Natural killer cell treated with Interleukin-12 subunit alpha and Interleukin-12 subunit beta and Interleukin-15 and Interleukin-18, amount 100 ng/mL, for 72 hours (primary cell): Measurements from ENCODE around the gene KIF13A. TPM values are rescaled to one million over a fixed set of nuclear protein-coding genes. Genes with fewer than 3 reads are reported as not detected.
"Not testable (repeated sequence)": the region's sequence is repeated elsewhere in the genome, so short reads cannot be mapped to it uniquely, and the experiment has no call there.

Source experiments
- ATAC-seq, 2 donors: fragments of 150-1000 bp; cut with Tn5 transposase in 1 of 2; sonication (Bioruptor Pico), chemical (Tn5 transposase) in 1 of 2; 2 replicates each; pipeline ENCODE4 v1.10.0; 2021
- DNase-seq: peaks from one replicate; pipeline ENCODE4 v3.0.0; 2022; ENCODE audit warnings: low spot score
- H3K27ac Mint-ChIP-seq, 2 donors: 1 replicate in 1 of 2; 2 replicates in 1 of 2; pipeline ENCODE4 v1.8.0; 2022; ENCODE audit warnings: mixed read lengths in 2 of 2, mild to moderate bottlenecking in 1 of 2, moderate library complexity in 1 of 2
- H3K27me3 Mint-ChIP-seq, 2 donors: 1 replicate in 1 of 2; 2 replicates in 1 of 2; pipeline ENCODE4 v1.8.0; 2022; ENCODE audit warnings: mixed read lengths in 2 of 2
- H3K36me3 Mint-ChIP-seq: one replicate; pipeline ENCODE4 v1.8.0; 2022; ENCODE audit warnings: mixed read lengths
- H3K4me1 Mint-ChIP-seq, 2 donors: 1 replicate in 1 of 2; 2 replicates in 1 of 2; pipeline ENCODE4 v1.8.0; 2022; ENCODE audit warnings: low read depth in 2 of 2, mixed read lengths in 2 of 2, mild to moderate bottlenecking in 1 of 2
- H3K4me3 Mint-ChIP-seq: one replicate; pipeline ENCODE4 v1.8.0; 2022; ENCODE audit warnings: mixed read lengths
- H3K9me3 Mint-ChIP-seq: 2 replicates; pipeline ENCODE4 v1.8.0; 2022; ENCODE audit warnings: mixed read lengths
- total RNA-seq, 2 donors: library from RNA; stranded (reverse); gene quantifications; one replicate each; pipeline ENCODE4 v1.2.3, GENCODE V29; 2022

KIF13A gene
- total RNA-seq, 2 donors from 2014 or later: 8.2 to 33.6 TPM

DNA sequence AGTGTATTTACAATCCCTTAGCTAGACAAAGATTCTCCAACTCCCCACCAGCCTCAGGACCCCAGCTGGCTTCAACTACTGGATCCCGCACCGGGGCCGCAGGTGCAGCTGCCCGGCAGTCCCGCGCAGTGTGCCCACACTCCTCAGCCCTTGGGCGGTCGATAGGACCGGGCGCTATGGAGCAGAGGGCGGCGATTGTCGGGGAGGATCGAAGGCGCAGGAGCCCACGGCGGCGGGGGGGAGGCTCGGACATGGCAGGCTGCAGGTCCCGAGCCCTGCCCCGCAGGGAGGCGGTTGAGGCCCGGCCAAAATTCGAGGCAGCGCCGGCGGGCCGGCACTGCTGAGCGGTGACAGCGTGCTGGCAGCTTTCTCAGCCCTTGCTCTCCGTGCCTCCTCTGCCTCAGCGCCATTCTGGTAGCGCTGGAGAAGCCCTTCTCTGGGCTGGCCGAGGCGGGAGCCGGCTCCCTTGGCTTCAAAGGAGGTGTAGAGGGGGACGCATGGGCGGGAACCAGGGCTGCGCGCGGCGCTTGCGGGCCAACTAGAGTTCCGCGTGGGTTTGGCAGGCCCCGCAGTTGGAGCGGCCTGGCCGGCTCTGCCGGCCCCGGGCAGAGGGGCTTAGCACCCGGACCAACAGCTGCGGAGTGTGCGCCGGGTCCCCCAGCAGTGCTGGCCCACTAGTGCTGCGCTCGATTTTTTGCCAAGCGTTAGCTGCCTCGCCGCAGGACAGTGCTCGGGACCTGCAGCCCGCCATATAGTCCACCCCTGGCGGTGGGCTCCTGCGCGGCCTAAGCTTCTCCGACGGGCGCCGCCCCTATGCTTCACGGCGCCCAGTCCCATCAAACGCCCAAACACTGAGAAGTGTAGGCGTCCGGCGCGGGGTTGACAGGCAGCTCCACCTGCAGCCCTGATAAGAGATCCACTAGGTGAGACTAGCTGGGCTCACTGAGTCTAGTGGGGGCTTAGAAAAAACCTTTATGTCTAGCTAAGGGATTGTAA is 32.4 kb upstream of the KIF13A start:
- Mint-ChIP-seq H3K27ac (no peak overlapping the region), H3K4me3 (no peak overlapping the region), H3K9me3 (no peaks in the 10 kb centered on the region), H3K4me1 (no peaks in the 10 kb centered on the region), H3K27me3 (peaks cover 0 to 20% of the 10 kb centered on the region in 2 donors), H3K36me3 (no peaks in the 10 kb centered on the region)
- peak; percentile 24 to 28 for ATAC-seq
- no peak for DNase-seq

DNA sequence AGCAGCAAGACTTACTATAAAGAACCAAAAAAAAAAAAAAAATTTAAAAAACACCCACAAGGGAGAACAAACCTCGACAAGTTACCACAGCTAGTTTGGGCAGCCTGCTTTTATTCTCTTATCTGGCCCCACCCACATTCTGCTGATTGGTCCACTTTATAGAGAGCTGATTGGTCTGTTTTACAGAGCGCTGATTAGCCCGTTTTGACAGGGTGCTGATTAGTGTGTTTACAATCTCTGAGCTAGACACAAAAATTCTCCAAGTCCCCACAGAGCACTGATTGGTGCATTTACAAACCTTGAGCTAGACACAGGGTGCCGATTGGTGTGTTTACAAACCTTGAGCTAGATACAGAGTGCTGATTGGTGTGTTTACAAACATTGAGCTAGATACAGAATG is 31.7 kb upstream of the KIF13A start:
- H3K27ac Mint-ChIP-seq, H3K9me3 Mint-ChIP-seq, H3K4me3 Mint-ChIP-seq, H3K36me3 Mint-ChIP-seq, H3K4me1 Mint-ChIP-seq, ATAC-seq, DNase-seq: not testable (repeated sequence)
- peaks cover 0 to 20% of the 10 kb centered on the region in 2 donors for H3K27me3 Mint-ChIP-seq

DNA sequence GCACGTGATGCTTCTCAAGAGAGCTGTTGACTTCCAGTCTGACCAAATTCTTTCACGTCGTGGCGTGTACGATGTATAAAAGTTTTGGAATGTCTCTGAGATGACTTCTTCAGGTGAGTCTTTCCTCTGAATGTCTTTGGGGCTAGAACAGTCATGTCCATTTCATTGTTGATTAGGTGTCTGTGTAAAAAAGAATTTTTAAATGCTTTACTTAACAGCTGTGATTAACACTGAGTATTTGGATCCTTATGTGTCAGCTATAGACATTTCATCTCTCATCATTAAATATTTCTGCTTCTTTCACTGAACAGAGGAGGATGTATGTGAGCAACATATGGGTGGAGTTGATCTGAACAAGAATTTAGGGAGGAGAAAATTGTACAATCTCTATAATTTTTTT is 29.3 kb upstream of the KIF13A start:
- Mint-ChIP-seq H3K9me3 (no peaks in the 10 kb centered on the region), H3K27me3 (peaks cover 0 to 14% of the 10 kb centered on the region in 2 donors), H3K27ac (no peak overlapping the region), H3K4me3 (no peak overlapping the region), H3K36me3 (no peaks in the 10 kb centered on the region), H3K4me1 (no peaks in the 10 kb centered on the region)
- DNase-seq (no peak), ATAC-seq (no peak)

DNA sequence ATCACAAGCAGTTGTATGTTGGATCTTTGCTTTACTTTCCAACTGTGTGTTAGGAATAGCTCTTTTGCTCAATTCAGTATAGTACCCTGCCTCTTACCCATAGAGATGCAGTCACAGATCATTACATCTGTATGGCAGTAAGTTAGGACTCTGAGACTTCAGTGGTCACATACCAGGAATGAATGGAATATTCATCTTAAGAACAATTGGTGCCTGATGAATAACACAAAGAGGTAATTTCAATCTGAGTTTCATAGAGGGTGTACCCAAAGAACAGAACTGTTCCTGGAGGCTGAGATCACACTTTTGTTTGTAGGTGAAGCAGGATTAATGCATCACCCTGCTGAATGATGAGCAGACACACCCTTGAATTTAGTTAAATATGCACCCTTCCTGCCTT is 28.7 kb upstream of the KIF13A start:
- no peak for ATAC-seq
- H3K27me3 Mint-ChIP-seq: peaks cover 0 to 14% of the 10 kb centered on the region in 2 donors
- H3K9me3 Mint-ChIP-seq: no peaks in the 10 kb centered on the region
- no peak for DNase-seq
- no peak overlapping the region for H3K4me3 Mint-ChIP-seq
- no peaks in the 10 kb centered on the region for H3K36me3 Mint-ChIP-seq
- H3K27ac Mint-ChIP-seq: no peak overlapping the region
- no peaks in the 10 kb centered on the region for H3K4me1 Mint-ChIP-seq

DNA sequence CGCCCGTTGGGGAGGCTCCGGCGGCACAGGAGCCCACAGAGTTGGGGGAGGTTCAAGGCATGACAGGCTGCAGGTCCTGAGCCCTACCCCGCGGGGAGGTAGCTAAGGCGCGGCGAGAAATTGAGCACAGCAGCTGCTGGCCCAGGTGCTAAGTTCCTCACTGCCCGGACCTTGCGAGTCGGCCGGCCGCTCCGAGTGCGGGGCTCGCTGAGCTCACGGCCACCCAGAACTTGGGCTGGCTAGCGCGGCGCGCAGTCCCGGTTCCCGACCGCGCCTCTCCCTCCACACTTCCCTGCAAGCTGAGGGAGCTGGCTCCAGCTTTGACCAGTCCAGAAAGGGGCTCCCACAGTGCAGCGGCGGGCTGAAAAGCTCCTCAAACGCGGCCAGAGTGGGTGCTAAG is 23.9 kb upstream of the KIF13A start:
- DNase-seq (no peak), ATAC-seq (no peak)
- Mint-ChIP-seq H3K9me3 (no peaks in the 10 kb centered on the region), H3K36me3 (no peaks in the 10 kb centered on the region), H3K27ac (no peak overlapping the region), H3K4me1 (no peaks in the 10 kb centered on the region), H3K4me3 (no peak overlapping the region), H3K27me3 (peaks cover 0 to 8% of the 10 kb centered on the region in 2 donors)

DNA sequence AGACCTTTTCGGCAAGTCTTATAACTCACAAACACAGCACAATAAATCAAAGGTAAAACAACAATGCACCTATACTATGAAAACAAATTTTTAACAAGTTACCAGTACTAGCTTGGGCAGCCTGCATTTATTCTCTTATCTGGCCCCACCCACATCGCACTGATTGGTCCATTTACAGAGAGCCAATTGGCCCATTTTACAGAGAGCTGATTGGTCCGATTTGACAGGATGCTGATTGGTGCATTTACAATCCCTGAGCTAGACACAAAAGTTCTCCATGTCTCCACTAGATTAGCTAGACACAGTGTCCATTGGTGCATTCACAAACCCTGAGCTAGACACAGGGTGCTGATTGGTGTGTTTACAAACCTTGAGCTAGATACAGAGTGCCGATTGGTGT is 23.1 kb upstream of the KIF13A start:
- not testable (repeated sequence) for DNase-seq, H3K27ac Mint-ChIP-seq, H3K36me3 Mint-ChIP-seq, ATAC-seq, H3K9me3 Mint-ChIP-seq, H3K4me1 Mint-ChIP-seq, H3K27me3 Mint-ChIP-seq, H3K4me3 Mint-ChIP-seq

DNA sequence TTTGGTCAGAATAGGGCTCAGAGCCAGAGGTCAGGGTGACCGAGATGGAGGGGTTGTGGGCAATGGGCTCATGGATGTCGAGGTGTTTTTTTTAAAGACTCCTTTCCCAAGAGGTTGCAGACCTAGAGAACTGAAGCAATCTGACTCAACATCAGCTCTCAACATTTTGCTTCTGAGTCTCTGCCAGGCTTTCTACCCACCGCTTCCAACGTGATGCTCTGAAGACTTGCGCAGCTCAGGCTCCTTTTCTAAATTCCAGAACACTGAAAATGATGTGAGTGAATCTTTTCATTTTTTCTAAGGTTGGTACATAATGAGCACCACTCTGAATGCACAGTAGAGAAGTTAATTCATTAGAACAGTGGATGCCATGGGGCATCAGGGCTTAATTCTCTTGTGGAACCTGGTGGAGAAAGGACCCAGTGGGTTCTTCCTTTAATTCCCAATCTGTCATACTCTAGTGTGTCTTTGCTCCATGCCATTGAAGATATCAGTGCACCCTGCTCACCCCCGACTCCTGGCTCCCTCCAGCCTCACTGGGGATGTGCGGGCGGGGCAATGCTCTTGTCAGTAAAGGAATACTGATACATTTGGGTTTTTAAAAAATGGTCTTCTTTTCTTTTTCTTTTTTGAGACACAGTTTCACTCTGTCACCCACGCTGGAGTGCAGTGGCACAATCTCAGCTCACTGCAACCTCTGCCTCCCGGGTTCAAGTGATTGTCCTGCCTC is 17.0 kb upstream of the KIF13A start:
- Mint-ChIP-seq H3K27ac (no peak overlapping the region), H3K9me3 (no peaks in the 10 kb centered on the region), H3K4me1 (peaks cover 0 to 11% of the 10 kb centered on the region in 2 donors), H3K27me3 (peaks cover 9 to 10% of the 10 kb centered on the region in 2 donors), H3K36me3 (no peaks in the 10 kb centered on the region), H3K4me3 (no peak overlapping the region)
- peak in 1 of 2 donors; percentile 36 for ATAC-seq
- no peak for DNase-seq

DNA sequence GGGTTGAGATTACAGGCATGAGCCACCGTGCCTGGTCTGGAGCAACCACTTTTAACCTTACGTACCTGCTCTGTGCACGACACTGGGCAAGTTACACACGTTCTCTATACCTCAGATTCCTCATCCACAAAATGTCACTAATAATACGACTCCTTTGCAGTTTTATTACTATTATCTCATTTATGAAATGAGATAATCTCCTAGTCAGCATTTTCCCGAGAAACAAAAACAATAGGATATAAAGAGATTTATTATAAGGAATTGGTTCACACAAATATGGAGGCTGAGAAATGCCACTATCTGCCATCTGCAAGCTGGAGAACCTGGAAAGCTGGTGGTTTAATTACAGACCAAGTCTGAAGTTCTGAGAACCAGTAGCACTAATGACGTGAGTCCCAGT is 12.0 kb upstream of the KIF13A start:
- no peak for ATAC-seq
- Mint-ChIP-seq H3K4me1 (peaks cover 0 to 18% of the 10 kb centered on the region in 2 donors), H3K36me3 (no peaks in the 10 kb centered on the region), H3K9me3 (no peaks in the 10 kb centered on the region), H3K27ac (no peak overlapping the region), H3K27me3 (peaks cover 20 to 37% of the 10 kb centered on the region in 2 donors), H3K4me3 (no peak overlapping the region)
- DNase-seq: no peak

DNA sequence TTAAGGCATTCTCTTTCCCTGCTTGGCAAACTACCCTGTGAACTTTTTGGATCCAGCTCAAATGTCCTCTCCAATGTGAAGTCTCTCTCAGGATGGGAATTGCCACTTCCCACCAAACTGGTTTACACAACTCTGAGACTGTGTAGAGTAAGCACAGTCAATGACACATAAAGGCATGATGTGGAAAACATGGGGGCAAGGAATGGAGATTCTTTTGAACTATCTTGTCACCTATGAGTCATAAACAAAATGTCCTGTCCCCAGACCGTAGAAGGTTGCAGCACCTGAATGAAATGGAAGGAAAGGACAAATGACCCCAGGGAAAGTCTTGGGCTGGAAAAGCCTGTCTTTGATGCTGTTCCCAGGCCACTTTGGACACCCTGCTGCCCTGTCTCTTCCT is 11.0 kb upstream of the KIF13A start:
- H3K4me1 Mint-ChIP-seq: peaks cover 5 to 28% of the 10 kb centered on the region in 2 donors
- no peak for DNase-seq
- H3K27ac Mint-ChIP-seq: no peak overlapping the region
- peaks cover 20 to 37% of the 10 kb centered on the region in 2 donors for H3K27me3 Mint-ChIP-seq
- no peaks in the 10 kb centered on the region for H3K36me3 Mint-ChIP-seq
- H3K4me3 Mint-ChIP-seq: no peak overlapping the region
- ATAC-seq: no peak
- no peaks in the 10 kb centered on the region for H3K9me3 Mint-ChIP-seq

DNA sequence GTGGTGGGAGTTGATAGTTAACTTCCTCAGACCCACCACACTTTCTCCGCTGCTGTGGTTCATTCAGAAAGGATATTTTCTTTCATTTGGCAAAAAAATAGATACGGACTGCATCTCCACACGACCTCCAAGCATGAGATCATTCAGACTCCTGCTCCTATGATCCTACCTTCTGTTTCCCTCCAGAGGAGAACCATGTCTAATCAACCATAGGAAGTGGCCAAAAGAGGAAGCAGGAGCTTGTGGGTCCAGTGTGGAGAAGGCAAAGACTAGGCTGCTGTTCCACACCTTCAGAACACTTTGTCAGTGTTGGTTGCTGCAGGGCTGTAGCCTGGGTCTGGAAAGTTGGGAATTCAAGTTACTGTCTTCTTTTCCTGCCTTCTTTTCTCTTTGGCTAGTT is 10.6 kb upstream of the KIF13A start:
- Mint-ChIP-seq H3K36me3 (no peaks in the 10 kb centered on the region), H3K27ac (no peak overlapping the region), H3K4me3 (no peak overlapping the region), H3K27me3 (peaks cover 20 to 37% of the 10 kb centered on the region in 2 donors), H3K4me1 (peaks cover 9 to 32% of the 10 kb centered on the region in 2 donors), H3K9me3 (no peaks in the 10 kb centered on the region)
- no peak for DNase-seq
- ATAC-seq: no peak

DNA sequence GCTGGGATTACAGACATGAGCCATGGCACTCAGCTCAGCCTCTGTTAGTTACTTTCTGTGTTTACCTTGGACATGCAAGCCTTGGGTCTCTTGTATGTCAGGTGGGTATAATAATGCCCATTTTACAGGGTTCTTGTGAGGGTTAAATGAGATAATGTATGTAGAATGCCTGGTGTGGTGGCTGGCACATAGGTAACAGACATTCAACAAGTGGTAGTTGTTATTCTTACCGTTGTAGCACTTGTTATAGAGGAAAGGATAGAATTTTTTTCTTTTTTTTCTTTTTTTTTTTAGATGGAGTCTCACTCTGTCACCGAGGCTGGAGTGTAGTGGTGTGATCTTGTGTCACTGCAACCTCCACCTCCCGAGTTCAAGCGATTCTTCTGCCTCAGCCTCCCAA is 8.0 kb upstream of the KIF13A start:
- H3K4me3 Mint-ChIP-seq: no peak overlapping the region
- H3K27ac Mint-ChIP-seq: peak overlapping the region in 1 of 2 donors; percentile 77
- DNase-seq (no peak), ATAC-seq (no peak)
- no peaks in the 10 kb centered on the region for H3K9me3 Mint-ChIP-seq
- H3K27me3 Mint-ChIP-seq: peaks cover 22 to 49% of the 10 kb centered on the region in 2 donors
- H3K4me1 Mint-ChIP-seq: peaks cover 15 to 37% of the 10 kb centered on the region in 2 donors
- H3K36me3 Mint-ChIP-seq: no peaks in the 10 kb centered on the region

DNA sequence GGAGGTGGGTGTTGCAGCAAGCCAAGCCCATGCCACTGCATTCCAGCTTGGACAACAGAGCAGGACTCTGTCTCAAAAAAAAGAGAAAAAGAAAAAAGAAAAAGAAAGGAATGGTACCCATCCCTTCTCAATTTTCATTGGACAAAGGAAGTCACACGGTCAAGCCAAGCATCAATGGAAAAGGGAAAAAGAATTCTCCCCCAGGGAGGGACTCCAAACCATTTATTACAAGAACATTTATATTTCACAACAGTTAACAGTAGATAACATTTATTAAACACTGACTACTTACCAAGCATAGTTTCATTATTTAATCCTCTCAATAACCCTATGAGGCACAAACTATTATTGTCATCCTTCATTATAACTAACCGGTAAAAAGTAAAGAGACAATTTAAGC is 6.6 kb upstream of the KIF13A start:
- H3K4me1 Mint-ChIP-seq: peaks cover 15 to 35% of the 10 kb centered on the region in 2 donors
- H3K27ac Mint-ChIP-seq: peak overlapping the region; percentile 68 to 95
- H3K36me3 Mint-ChIP-seq: no peaks in the 10 kb centered on the region
- H3K9me3 Mint-ChIP-seq: no peaks in the 10 kb centered on the region
- H3K4me3 Mint-ChIP-seq: peak overlapping the region; percentile 64
- peaks cover 20 to 46% of the 10 kb centered on the region in 2 donors for H3K27me3 Mint-ChIP-seq
- ATAC-seq (no peak), DNase-seq (no peak)

DNA sequence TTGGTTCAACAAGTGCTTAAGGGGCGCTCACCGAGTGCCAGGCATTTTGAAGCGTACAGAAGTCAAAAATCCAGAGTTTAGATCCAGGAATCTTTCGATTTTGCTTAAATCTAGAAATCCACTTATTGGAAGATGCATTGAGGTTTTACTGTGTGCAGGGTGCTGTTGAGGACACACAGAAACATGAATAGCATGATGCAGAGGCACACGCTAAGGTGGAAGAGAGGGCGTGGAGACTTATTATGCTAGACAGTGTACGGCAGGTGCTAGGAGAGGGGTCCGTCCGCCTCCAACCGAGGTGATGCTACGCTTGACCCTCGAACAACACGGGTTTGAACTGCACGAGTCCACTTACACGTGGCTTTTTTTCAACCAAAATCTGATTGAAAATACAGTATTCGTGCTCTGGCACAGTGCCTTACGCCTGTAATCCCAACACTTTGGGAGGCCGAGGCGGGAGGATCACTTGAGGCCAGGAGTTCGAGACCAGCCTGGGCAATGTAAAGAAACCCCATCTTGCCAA is 1.0 kb upstream of the KIF13A start:
- Mint-ChIP-seq H3K4me1 (peaks cover 30 to 48% of the 10 kb centered on the region in 2 donors), H3K9me3 (no peaks in the 10 kb centered on the region), H3K4me3 (peak overlapping the region; percentile 87), H3K36me3 (no peaks in the 10 kb centered on the region), H3K27me3 (peaks cover 11 to 41% of the 10 kb centered on the region in 2 donors), H3K27ac (peak overlapping the region; percentile 69 to 80)
- DNase-seq: no peak
- no peak for ATAC-seq
